Endothelial cell of umbilical vein (primary cell): Measurements from ENCODE around the gene PID1. TPM values are rescaled to one million over a fixed set of nuclear protein-coding genes. Genes with fewer than 3 reads are reported as not detected.

Experiments
- BruUV-seq: library from RNA; stranded (reverse); fragments of 400-500 nt; replicated peaks from 2 replicates; lab custom pipeline; 2021; lab: Mats Ljungman, UMichigan
- CTCF ChIA-PET: fragments of 300-600, 350-600 bp; sonication (Branson Sonifier 250); formaldehyde crosslinking; loops from one replicate; lab custom pipeline; 2021; ENCODE audit warnings: antibody characterized with exemption, inconsistent platforms; lab: Charles Lee
- POLR2A ChIA-PET: fragments of 300-600, 350-600 bp; sonication (Branson Sonifier 250); formaldehyde crosslinking; loops from one replicate; lab custom pipeline; 2021; ENCODE audit warnings: antibody characterized with exemption, inconsistent platforms; lab: Charles Lee
- DNase-seq: peaks from one replicate; pipeline ENCODE4 v3.0.0-alpha.2; 2011; ENCODE audit warnings: low read depth, low spot score
- FAIRE-seq: peaks from 2 replicates; lab custom pipeline; 2011; peaks lifted over from hg19 to GRCh38; lab: Jason Lieb, UNC
- H2AFZ ChIP-seq: 2 replicates; pipeline ENCODE4 v1.6.0; 2012; ENCODE audit warnings: low read depth, low read length, control low read depth, inconsistent platforms
- H3K27ac ChIP-seq: 2 replicates; pipeline ENCODE4 v1.5.1; 2011; ENCODE audit warnings: low read depth, mild to moderate bottlenecking, control low read depth, low read length, moderate library complexity; ENCODE audit not compliant: insufficient read depth
- H3K27me3 ChIP-seq, 2 experiments: 2 replicates each; pipeline versions ENCODE4 v1.6.0 to v1.6.1; 2011; ENCODE audit warnings: low read length in 2 of 2, mixed read lengths in 1 of 2; ENCODE audit not compliant: control insufficient read depth in 2 of 2, insufficient read depth in 2 of 2
- H3K36me3 ChIP-seq, 2 experiments: 2 replicates in 1 of 2; 3 replicates in 1 of 2; pipeline ENCODE4 v1.5.1; 2011; ENCODE audit warnings: low read length in 2 of 2, mild to moderate bottlenecking in 1 of 2, moderate library complexity in 1 of 2; ENCODE audit not compliant: control insufficient read depth in 2 of 2, insufficient read depth in 2 of 2; ENCODE audit errors: extremely low read depth in 1 of 2
- H3K4me1 ChIP-seq: 3 replicates; pipeline ENCODE4 v1.5.1; 2011; ENCODE audit warnings: mild to moderate bottlenecking, low read length; ENCODE audit not compliant: control insufficient read depth, insufficient read depth; ENCODE audit errors: extremely low read depth
- H3K4me2 ChIP-seq: 2 replicates; pipeline ENCODE4 v1.6.1; 2011; ENCODE audit warnings: low read length, control low read depth, mixed read lengths; ENCODE audit not compliant: insufficient read depth
- H3K4me3 ChIP-seq, 3 experiments: fragments of 200-600 bp in 1 of 3; sonication (generic), shearing (Covaris generic) in 1 of 3; replicated peaks in 1 of 3; 2 replicates each; pipeline ENCODE4 v1.5.1; 2011 to 2016; ENCODE audit warnings: control low read depth in 3 of 3, low read length in 3 of 3, mild to moderate bottlenecking in 2 of 3, inconsistent platforms in 1 of 3, low read depth in 1 of 3, moderate library complexity in 1 of 3; ENCODE audit not compliant: insufficient read depth in 1 of 3
- H3K79me2 ChIP-seq: 2 replicates; pipeline ENCODE4 v1.6.0; 2012; ENCODE audit warnings: low read length, inconsistent platforms; ENCODE audit not compliant: control insufficient read depth, insufficient read depth
- H3K9ac ChIP-seq: replicated peaks from 2 replicates; pipeline ENCODE3; 2011; ENCODE audit warnings: low read length, control low read depth; ENCODE audit not compliant: insufficient read depth; ENCODE audit errors: extremely low read depth
- H3K9me1 ChIP-seq: replicated peaks from 3 replicates; pipeline ENCODE4 v1.6.0; 2011; ENCODE audit warnings: mild to moderate bottlenecking, low read length; ENCODE audit not compliant: control insufficient read depth, insufficient read depth; ENCODE audit errors: extremely low read depth
- H3K9me3 ChIP-seq: replicated peaks from 2 replicates; pipeline ENCODE4 v1.5.1; 2012; ENCODE audit warnings: low read length, inconsistent platforms; ENCODE audit not compliant: control insufficient read depth, insufficient read depth
- H4K20me1 ChIP-seq: replicated peaks from 2 replicates; pipeline ENCODE3; 2011; ENCODE audit warnings: mild to moderate bottlenecking, low read length; ENCODE audit not compliant: control insufficient read depth, insufficient read depth; ENCODE audit errors: extremely low read depth
- CTCF ChIP-seq, 2 donors: IDR thresholded peaks; 1 replicate in 1 of 2; 2 replicates in 1 of 2; pipeline ENCODE4 v1.5.1; 2011; ENCODE audit warnings: low read length in 2 of 2, mild to moderate bottlenecking in 2 of 2, moderate library complexity in 2 of 2, control low read depth in 1 of 2, inconsistent platforms in 1 of 2, low read depth in 1 of 2; ENCODE audit not compliant: insufficient read depth in 1 of 2; ENCODE audit errors: extremely low read depth in 1 of 2
- EZH2 ChIP-seq: IDR thresholded peaks from 2 replicates; pipeline ENCODE4 v1.6.1; 2012; ENCODE audit warnings: borderline replicate concordance, low read depth, mild to moderate bottlenecking, moderate library complexity, low read length, inconsistent platforms; ENCODE audit not compliant: severe bottlenecking
- FOS ChIP-seq: IDR thresholded peaks from 2 replicates; pipeline ENCODE4 v1.6.1; 2011; ENCODE audit warnings: mild to moderate bottlenecking, low read length, moderate library complexity, borderline replicate concordance; ENCODE audit not compliant: insufficient read depth
- GATA2 ChIP-seq: IDR thresholded peaks from 2 replicates; pipeline ENCODE4 v1.7.0; 2011; ENCODE audit warnings: low read depth, mild to moderate bottlenecking, moderate library complexity, mixed read lengths, low read length; ENCODE audit not compliant: insufficient read length, insufficient read depth
- JUN ChIP-seq: IDR thresholded peaks from 2 replicates; pipeline ENCODE4 v1.6.1; 2011; ENCODE audit warnings: borderline replicate concordance, low read depth; ENCODE audit not compliant: insufficient read length, insufficient read depth
- MAX ChIP-seq: IDR thresholded peaks from 2 replicates; pipeline ENCODE4 v1.6.1; 2011; ENCODE audit not compliant: insufficient read depth, insufficient read length
- MYC ChIP-seq: IDR thresholded peaks from one replicate; pipeline ENCODE4 v1.6.1; 2011; ENCODE audit warnings: mild to moderate bottlenecking, low read depth, low read length
- POLR2A ChIP-seq: IDR thresholded peaks from 2 replicates; pipeline ENCODE4 v1.6.1; 2012; ENCODE audit warnings: low read depth, mild to moderate bottlenecking, control low read depth, low read length
- POLR2AphosphoS5 ChIP-seq: IDR thresholded peaks from 2 replicates; pipeline ENCODE4 v1.6.1; 2012; ENCODE audit warnings: low read depth, mild to moderate bottlenecking, control low read depth, low read length, moderate library complexity; ENCODE audit not compliant: insufficient read depth
- dilution Hi-C: fragments of 300-500 bp; cut with MboI; formaldehyde crosslinking; loops from one replicate; pipeline ENCODE4 v1.15.0; 2019; ENCODE audit warnings: low sequenced_read_pairs; ENCODE audit not compliant: extremely low pct_ligation_motif_present
- intact Hi-C: fragments of 100-400 bp; cut with micrococcal nuclease; formaldehyde crosslinking; loops from one replicate; pipeline ENCODE4 v1.10.0; 2022
- polyA plus RNA-seq, 4 experiments: library from polyadenylated mRNA; depleted of rRNA in 3 of 4; stranded (reverse) in 3 of 4; unstranded in 1 of 4; fragments of >200 nt; gene quantifications; 2 replicates each; pipeline versions ENCODE4 v1.2.1 to v1.2.3, GENCODE V29; 2011 to 2012; ENCODE audit warnings: missing spikeins in 1 of 4
- total RNA-seq: library from RNA; stranded (reverse); gene quantifications from 2 replicates; pipeline ENCODE4 v1.2.3, GENCODE V29; 2021

Gene PID1
- total and polyA plus RNA-seq, 2 donors (not counting 3 experiments of a cell fraction or from before 2014, with no cell fraction given), result not detected

GRCh38 chr2:229071292-229071976, 199.7 kb downstream of the PID1 start:
- Histone ChIP-seq H3K9ac (no peak overlapping the region), H3K27ac (no peak overlapping the region), H3K4me2 (no peak overlapping the region), H3K9me1 (no peaks in the 10 kb centered on the region), H3K79me2 (no peaks in the 10 kb centered on the region), H3K27me3 (no peaks in the 10 kb centered on the region), H4K20me1 (no peaks in the 10 kb centered on the region), H3K4me1 (no peaks in the 10 kb centered on the region), H3K9me3 (peaks cover 9% of the 10 kb centered on the region), H2AFZ (no peak overlapping the region), H3K4me3 (no peak overlapping the region), H3K36me3 (no peaks in the 10 kb centered on the region)
- BruUV-seq, result no TSS peak
- ChIA-PET POLR2A (no interaction called here), CTCF (interaction anchor here (0.9 kb wide), 1 partner anchor 22 kb away, joined by 3 read pairs; no protein-coding TSS in a partner anchor)
- no peak for TF ChIP-seq POLR2AphosphoS5
- TF ChIP-seq EZH2, result no peak
- no peak for TF ChIP-seq POLR2A
- no peak for TF ChIP-seq MYC
- TF ChIP-seq GATA2, result no peak
- TF ChIP-seq FOS, result no peak
- TF ChIP-seq MAX, result no peak
- no peak for TF ChIP-seq JUN
- no peak for TF ChIP-seq CTCF (IDR thresholded peaks at IDR 0.05; ENCODE audit: extremely low read depth in 1 of 2, insufficient read depth in 1 of 2, low read depth in 1 of 2, low read length in 2 of 2)
- intact Hi-C loops (no loop called here), dilution Hi-C loops (no loop called here)
- DNase-seq, result no peak
- no peak for FAIRE-seq
